Mesenchymal stem cell (in vitro differentiated cells and primary cell): ENCODE data around the gene TBX3.

Experiments
- DNase-seq: peaks from one replicate; pipeline ENCODE4 v3.0.0-alpha.2; 2013
- H2AFZ ChIP-seq: one replicate; pipeline ENCODE4 v1.6.1; 2013; ENCODE audit warnings: low read depth, mild to moderate bottlenecking, control low read depth, inconsistent platforms, low read length, moderate library complexity
- H2AK5ac ChIP-seq: 2 replicates; pipeline ENCODE4 v1.6.1; 2013; ENCODE audit warnings: low read length, moderate library complexity, mild to moderate bottlenecking, inconsistent platforms; ENCODE audit not compliant: severe bottlenecking
- H2BK120ac ChIP-seq: one replicate; pipeline ENCODE4 v1.6.1; 2013; ENCODE audit warnings: low read depth, mild to moderate bottlenecking, inconsistent platforms, low read length, moderate library complexity
- H2BK12ac ChIP-seq, 2 experiments: one replicate each; pipeline ENCODE4 v1.6.1; 2013; ENCODE audit warnings: inconsistent platforms in 2 of 2, low read length in 2 of 2, mild to moderate bottlenecking in 2 of 2, moderate library complexity in 2 of 2, control low read depth in 1 of 2
- H2BK15ac ChIP-seq: one replicate; pipeline ENCODE4 v1.6.1; 2013; ENCODE audit warnings: mild to moderate bottlenecking, low read depth, inconsistent platforms; ENCODE audit not compliant: poor library complexity, severe bottlenecking
- H2BK5ac ChIP-seq: 2 replicates; pipeline ENCODE4 v1.6.1; 2013; ENCODE audit warnings: low read depth, mild to moderate bottlenecking, low read length, control low read depth, inconsistent platforms; ENCODE audit not compliant: poor library complexity, severe bottlenecking
- H3K14ac ChIP-seq, 2 experiments: one replicate each; pipeline ENCODE4 v1.6.1; 2013; ENCODE audit warnings: inconsistent platforms in 2 of 2, low read length in 2 of 2, control low read depth in 1 of 2, mild to moderate bottlenecking in 1 of 2, moderate library complexity in 1 of 2
- H3K18ac ChIP-seq, 2 experiments: one replicate each; pipeline ENCODE4 v1.6.1; 2013; ENCODE audit warnings: inconsistent platforms in 2 of 2, low read length in 2 of 2, control low read depth in 1 of 2, low read depth in 1 of 2, mild to moderate bottlenecking in 1 of 2
- H3K23ac ChIP-seq, 2 experiments: one replicate each; pipeline ENCODE4 v1.6.1; 2013; ENCODE audit warnings: inconsistent platforms in 2 of 2, low read length in 2 of 2, mild to moderate bottlenecking in 2 of 2, moderate library complexity in 2 of 2, control low read depth in 1 of 2
- H3K27ac ChIP-seq: 2 replicates; pipeline ENCODE4 v1.5.1; 2013; ENCODE audit warnings: mild to moderate bottlenecking, moderate library complexity, low read length, control low read depth, inconsistent platforms; ENCODE audit not compliant: poor library complexity, severe bottlenecking
- H3K27me3 ChIP-seq, 2 experiments: 2 replicates each; pipeline versions ENCODE4 v1.6.1 to v1.7.0; 2013; ENCODE audit warnings: low read length in 2 of 2, mild to moderate bottlenecking in 2 of 2, moderate library complexity in 2 of 2, control low read depth in 1 of 2, inconsistent platforms in 1 of 2; ENCODE audit not compliant: control insufficient read depth in 1 of 2, insufficient read depth in 1 of 2
- H3K36me3 ChIP-seq, 2 experiments: 2 replicates each; pipeline versions ENCODE4 v1.6.1 to v1.7.0; 2013; ENCODE audit warnings: low read length in 2 of 2, control low read depth in 1 of 2, inconsistent platforms in 1 of 2, low read depth in 1 of 2, mild to moderate bottlenecking in 1 of 2; ENCODE audit not compliant: insufficient read depth in 2 of 2, control insufficient read depth in 1 of 2
- H3K4ac ChIP-seq, 2 experiments: one replicate each; pipeline ENCODE4 v1.6.1; 2013; ENCODE audit warnings: inconsistent platforms in 2 of 2, low read length in 2 of 2, mild to moderate bottlenecking in 2 of 2, moderate library complexity in 2 of 2, control low read depth in 1 of 2, low read depth in 1 of 2
- H3K4me1 ChIP-seq: 2 replicates; pipeline ENCODE4 v1.6.1; 2013; ENCODE audit warnings: low read depth, low read length, control low read depth; ENCODE audit not compliant: control insufficient read depth, insufficient read depth
- H3K4me2 ChIP-seq: 2 replicates; pipeline ENCODE4 v1.6.1; 2013; ENCODE audit warnings: low read length, mild to moderate bottlenecking, inconsistent platforms; ENCODE audit not compliant: poor library complexity, severe bottlenecking
- H3K4me3 ChIP-seq, 2 experiments: 2 replicates each; pipeline versions ENCODE4 v1.5.1 to v1.7.0; 2013; ENCODE audit warnings: low read length in 2 of 2, mild to moderate bottlenecking in 2 of 2, control low read depth in 1 of 2, low read depth in 1 of 2; ENCODE audit not compliant: insufficient read depth in 1 of 2
- H3K79me1 ChIP-seq: replicated peaks from 2 replicates; pipeline ENCODE4 v1.6.1; 2013; ENCODE audit warnings: mild to moderate bottlenecking, control low read depth, low read length, inconsistent platforms; ENCODE audit not compliant: poor library complexity, severe bottlenecking
- H3K9ac ChIP-seq: 2 replicates; pipeline ENCODE4 v1.7.0; 2013; ENCODE audit warnings: mild to moderate bottlenecking, low read length, moderate library complexity
- H3K9me3 ChIP-seq: 2 replicates; pipeline ENCODE4 v1.7.0; 2013; ENCODE audit warnings: mild to moderate bottlenecking, low read length; ENCODE audit not compliant: control insufficient read depth
- H4K8ac ChIP-seq: one replicate; pipeline ENCODE4 v1.6.1; 2013; ENCODE audit warnings: inconsistent platforms, mild to moderate bottlenecking, low read length, moderate library complexity
- H4K91ac ChIP-seq: one replicate; pipeline ENCODE4 v1.6.1; 2013; ENCODE audit warnings: mild to moderate bottlenecking, low read length, inconsistent platforms
- WGBS: methylation state at CpG from one replicate; pipeline ENCODE4 v1.1.7; 2013; ENCODE audit warnings: mixed read lengths; 5-methylcytosine and 5-hydroxymethylcytosine counted together

TBX3 gene

GRCh38 chr12:114679452-114679875 lies 4.5 kb downstream of the TBX3 start:
- Histone ChIP-seq H3K23ac (peak overlapping the region; percentile 20 to 55), H3K9me3 (no peaks in the 10 kb centered on the region), H3K4ac (no peak overlapping the region), H3K9ac (peak overlapping the region; percentile 100), H2AFZ (no peak overlapping the region), H3K36me3 (peaks cover 0 to 68% of the 10 kb centered on the region in 2 experiments), H3K27ac (no peak overlapping the region), H3K18ac (peak overlapping the region in 1 of 2 experiments; percentile 23), H2BK12ac (no peak overlapping the region), H2BK15ac (peak overlapping the region; percentile 71), H4K8ac (no peak overlapping the region), H3K79me1 (no peaks in the 10 kb centered on the region), H4K91ac (no peak overlapping the region), H3K4me3 (peak overlapping the region in 1 of 2 experiments; percentile 88), H3K14ac (no peak overlapping the region), H3K4me2 (no peak overlapping the region), H3K4me1 (peaks cover 12% of the 10 kb centered on the region), H2BK120ac (no peak overlapping the region), H2BK5ac (no peak overlapping the region), H2AK5ac (no peak overlapping the region), H3K27me3 (peaks cover 0 to 53% of the 10 kb centered on the region in 2 experiments)
- DNase-seq, result peak; percentile 40
- 31% methylated on average over 10 of the region's 10 CpGs for WGBS

- Histone ChIP-seq H4K91ac (no peak overlapping the region), H3K4me1 (peaks cover 8% of the 10 kb centered on the region), H2AFZ (no peak overlapping the region), H2BK12ac (no peak overlapping the region), H3K23ac (no peak overlapping the region), H2AK5ac (no peak overlapping the region), H3K4ac (no peak overlapping the region), H2BK5ac (no peak overlapping the region), H3K79me1 (no peaks in the 10 kb centered on the region), H3K27ac (no peak overlapping the region), H3K4me3 (peak overlapping the region in 1 of 2 experiments; percentile 88), H3K27me3 (peaks cover 0 to 49% of the 10 kb centered on the region in 2 experiments), H2BK15ac (no peak overlapping the region), H3K36me3 (peaks cover 0 to 73% of the 10 kb centered on the region in 2 experiments), H3K9ac (peak overlapping the region; percentile 100), H3K4me2 (no peak overlapping the region), H3K9me3 (no peaks in the 10 kb centered on the region), H4K8ac (no peak overlapping the region), H2BK120ac (no peak overlapping the region), H3K14ac (no peak overlapping the region), H3K18ac (peak overlapping the region in 1 of 2 experiments; percentile 50)
- DNase-seq, result no peak
- 60% methylated on average over 2 of the region's 2 CpGs for WGBS
Measured at GRCh38 chr12:114678718-114679117, 5.3 kb downstream of the TBX3 start.

- Histone ChIP-seq H3K14ac (no peak overlapping the region), H2BK5ac (no peak overlapping the region), H3K79me1 (no peaks in the 10 kb centered on the region), H2BK15ac (no peak overlapping the region), H3K27me3 (peaks cover 0 to 47% of the 10 kb centered on the region in 2 experiments), H3K4me3 (peak overlapping the region in 1 of 2 experiments; percentile 88), H2BK12ac (no peak overlapping the region), H3K4me2 (no peak overlapping the region), H2AFZ (no peak overlapping the region), H3K36me3 (peaks cover 0 to 80% of the 10 kb centered on the region in 2 experiments), H3K27ac (no peak overlapping the region), H4K8ac (no peak overlapping the region), H3K18ac (no peak overlapping the region), H3K4ac (no peak overlapping the region), H4K91ac (no peak overlapping the region), H3K9ac (peak overlapping the region; percentile 100), H3K9me3 (no peaks in the 10 kb centered on the region), H2AK5ac (no peak overlapping the region), H3K23ac (no peak overlapping the region), H2BK120ac (no peak overlapping the region), H3K4me1 (peaks cover 3% of the 10 kb centered on the region)
- no peak for DNase-seq
- WGBS, result no CpG with 5 or more reads among the region's 2 CpGs
Measured at GRCh38 chr12:114678028-114678427, 5.9 kb downstream of the TBX3 start.

GRCh38 chr12:114676142-114676741 lies 7.7 kb downstream of the TBX3 start:
- peak overlapping the region in 1 of 2 experiments; percentile 24 for H3K4ac ChIP-seq
- H2BK5ac ChIP-seq, result no peak overlapping the region
- H3K4me2 ChIP-seq, result no peak overlapping the region
- H3K4me1 ChIP-seq, result peaks cover 3% of the 10 kb centered on the region
- H3K9me3 ChIP-seq, result no peaks in the 10 kb centered on the region
- H3K36me3 ChIP-seq, result peaks cover 0 to 97% of the 10 kb centered on the region in 2 experiments
- H3K14ac ChIP-seq, result no peak overlapping the region
- H3K27ac ChIP-seq, result no peak overlapping the region
- H3K4me3 ChIP-seq, result no peak overlapping the region
- no peak overlapping the region for H2BK15ac ChIP-seq
- H3K27me3 ChIP-seq, result peaks cover 0 to 46% of the 10 kb centered on the region in 2 experiments
- no peak overlapping the region for H2BK120ac ChIP-seq
- H3K9ac ChIP-seq, result peak overlapping the region; percentile 48
- no peak overlapping the region for H2AFZ ChIP-seq
- peak overlapping the region in 1 of 2 experiments; percentile 52 for H3K18ac ChIP-seq
- H4K8ac ChIP-seq, result peak overlapping the region; percentile 22
- no peak overlapping the region for H2AK5ac ChIP-seq
- WGBS, result 90% methylated on average over 6 of the region's 6 CpGs
- DNase-seq, result no peak
- H3K79me1 ChIP-seq, result no peaks in the 10 kb centered on the region
- no peak overlapping the region for H2BK12ac ChIP-seq
- H3K23ac ChIP-seq, result peak overlapping the region in 1 of 2 experiments; percentile 52
- no peak overlapping the region for H4K91ac ChIP-seq
